Suprapubic skin (tissue), 4 donors: ENCODE results near the gene TMEFF2. TPM values are rescaled to one million over a fixed set of nuclear protein-coding genes. Genes with fewer than 3 reads are reported as not detected.

ENCODE experiments used
- DNase-seq, 2 donors: peaks; one replicate each; pipeline ENCODE4 v3.0.0-alpha.2; 2019; ENCODE audit warnings: low spot score in 2 of 2
- H3K27ac ChIP-seq: fragments of 200-600 bp; sonication (generic); one replicate; pipeline ENCODE4 v1.5.1; 2019
- H3K27me3 ChIP-seq: fragments of 200-600 bp; sonication (generic); one replicate; pipeline ENCODE4 v1.5.1; 2019
- H3K36me3 ChIP-seq: fragments of 200-600 bp; sonication (generic); one replicate; pipeline ENCODE4 v1.5.1; 2019
- H3K4me1 ChIP-seq: fragments of 200-600 bp; sonication (generic); one replicate; pipeline ENCODE4 v1.5.1; 2019
- H3K4me3 ChIP-seq: fragments of 200-600 bp; sonication (generic); one replicate; pipeline ENCODE4 v1.5.1; 2019; ENCODE audit warnings: mild to moderate bottlenecking
- H3K9me3 ChIP-seq: fragments of 200-600 bp; sonication (generic); one replicate; pipeline ENCODE4 v1.5.1; 2019
- EP300 ChIP-seq: sonication (generic); formaldehyde crosslinking; IDR thresholded peaks from one replicate; pipeline ENCODE4 v1.6.1; 2017; ENCODE audit warnings: antibody characterized with exemption
- POLR2A ChIP-seq, 2 donors: fragments of 450-650 bp; IDR thresholded peaks; one replicate each; pipeline ENCODE4 v1.6.1; 2017; ENCODE audit warnings: antibody characterized with exemption in 2 of 2, mild to moderate bottlenecking in 2 of 2, moderate library complexity in 2 of 2
- POLR2AphosphoS5 ChIP-seq, 3 donors: sonication (generic); formaldehyde crosslinking; IDR thresholded peaks; one replicate each; pipeline ENCODE4 v1.6.1; 2017; ENCODE audit warnings: antibody characterized with exemption in 3 of 3
- WGBS: methylation state at CpG from one replicate; pipeline ENCODE4 v1.1.5; 2018; 5-methylcytosine and 5-hydroxymethylcytosine counted together
- total RNA-seq, 4 donors: library from RNA; depleted of rRNA; stranded (reverse); fragments of >200 nt; gene quantifications; one replicate each; pipeline ENCODE4 v1.1.0, GENCODE V29; 2016
- TF ChIP-seq, protein P1 (sequence below), 2 donors: fragments of 200-600 bp in 1 of 2; fragments of 450-650 bp in 1 of 2; sonication (generic) in 1 of 2; IDR thresholded peaks; one replicate each; pipeline ENCODE4 v1.5.1; 2016 to 2019; ENCODE audit warnings: antibody characterized with exemption in 2 of 2, mild to moderate bottlenecking in 1 of 2, moderate library complexity in 1 of 2

The TMEFF2 gene
- total RNA-seq, 4 donors from 2014 or later, result 0.36 TPM; not detected in 3

DNA sequence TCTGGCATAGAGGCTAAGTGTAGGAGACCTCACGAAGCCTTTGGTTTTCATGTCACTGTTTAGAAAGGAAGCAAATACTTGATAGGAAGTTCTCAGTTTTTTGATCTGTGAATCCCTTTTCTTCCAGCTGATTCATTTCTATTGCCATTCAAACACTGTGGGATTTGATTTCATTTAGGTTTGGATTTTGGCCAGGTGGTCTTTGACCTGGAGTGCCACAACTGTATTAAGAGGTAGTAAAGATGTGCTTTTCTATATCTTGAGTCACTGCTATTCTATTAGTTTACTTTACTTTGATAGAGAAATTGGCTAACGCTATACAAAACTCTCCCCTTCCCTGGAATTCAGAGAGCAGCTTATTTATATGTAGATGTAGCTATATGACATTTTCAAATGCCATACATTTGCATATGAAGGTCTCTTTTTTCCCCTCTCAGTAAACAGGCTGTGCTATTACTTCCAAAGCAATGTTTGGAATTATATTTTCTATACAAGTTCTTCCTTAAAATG lies 215.5 kb downstream of the TMEFF2 start:
- Histone ChIP-seq H3K4me1 (no peaks in the 10 kb centered on the region), H3K4me3 (no peak overlapping the region), H3K27ac (no peak overlapping the region), H3K36me3 (no peaks in the 10 kb centered on the region), H3K9me3 (no peaks in the 10 kb centered on the region), H3K27me3 (no peaks in the 10 kb centered on the region)
- TF ChIP-seq, protein P1, sequence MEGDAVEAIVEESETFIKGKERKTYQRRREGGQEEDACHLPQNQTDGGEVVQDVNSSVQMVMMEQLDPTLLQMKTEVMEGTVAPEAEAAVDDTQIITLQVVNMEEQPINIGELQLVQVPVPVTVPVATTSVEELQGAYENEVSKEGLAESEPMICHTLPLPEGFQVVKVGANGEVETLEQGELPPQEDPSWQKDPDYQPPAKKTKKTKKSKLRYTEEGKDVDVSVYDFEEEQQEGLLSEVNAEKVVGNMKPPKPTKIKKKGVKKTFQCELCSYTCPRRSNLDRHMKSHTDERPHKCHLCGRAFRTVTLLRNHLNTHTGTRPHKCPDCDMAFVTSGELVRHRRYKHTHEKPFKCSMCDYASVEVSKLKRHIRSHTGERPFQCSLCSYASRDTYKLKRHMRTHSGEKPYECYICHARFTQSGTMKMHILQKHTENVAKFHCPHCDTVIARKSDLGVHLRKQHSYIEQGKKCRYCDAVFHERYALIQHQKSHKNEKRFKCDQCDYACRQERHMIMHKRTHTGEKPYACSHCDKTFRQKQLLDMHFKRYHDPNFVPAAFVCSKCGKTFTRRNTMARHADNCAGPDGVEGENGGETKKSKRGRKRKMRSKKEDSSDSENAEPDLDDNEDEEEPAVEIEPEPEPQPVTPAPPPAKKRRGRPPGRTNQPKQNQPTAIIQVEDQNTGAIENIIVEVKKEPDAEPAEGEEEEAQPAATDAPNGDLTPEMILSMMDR (IDR thresholded peaks at IDR 0.05), result no peak
- TF ChIP-seq POLR2A (IDR thresholded peaks at IDR 0.05), result no peak
- TF ChIP-seq POLR2AphosphoS5 (IDR thresholded peaks at IDR 0.05), result no peak
- no peak for TF ChIP-seq EP300
- no peak for DNase-seq
- WGBS, result 44% methylated on average over 2 of the region's 2 CpGs

GRCh38 chr2:191977754-191978153 lies 217.0 kb downstream of the TMEFF2 start:
- Histone ChIP-seq H3K27me3 (no peaks in the 10 kb centered on the region), H3K36me3 (no peaks in the 10 kb centered on the region), H3K9me3 (no peaks in the 10 kb centered on the region), H3K27ac (no peak overlapping the region), H3K4me3 (no peak overlapping the region), H3K4me1 (no peaks in the 10 kb centered on the region)
- TF ChIP-seq, protein P1 (IDR thresholded peaks at IDR 0.05), result no peak
- TF ChIP-seq POLR2AphosphoS5 (IDR thresholded peaks at IDR 0.05) (no peak), EP300 (no peak), POLR2A (IDR thresholded peaks at IDR 0.05) (no peak)
- DNase-seq, result no peak
- 49% methylated on average over 1 of the region's 1 CpG for WGBS

GRCh38 chr2:191976436-191976835 lies 218.3 kb downstream of the TMEFF2 start:
- 81% methylated on average over 3 of the region's 3 CpGs for WGBS
- Histone ChIP-seq H3K9me3 (no peaks in the 10 kb centered on the region), H3K36me3 (no peaks in the 10 kb centered on the region), H3K27ac (no peak overlapping the region), H3K4me1 (no peaks in the 10 kb centered on the region), H3K27me3 (no peaks in the 10 kb centered on the region), H3K4me3 (no peak overlapping the region)
- no peak for DNase-seq
- TF ChIP-seq, protein P1 (IDR thresholded peaks at IDR 0.05), result no peak
- TF ChIP-seq POLR2AphosphoS5 (IDR thresholded peaks at IDR 0.05), result no peak
- TF ChIP-seq POLR2A (IDR thresholded peaks at IDR 0.05), result no peak
- no peak for TF ChIP-seq EP300

DNA sequence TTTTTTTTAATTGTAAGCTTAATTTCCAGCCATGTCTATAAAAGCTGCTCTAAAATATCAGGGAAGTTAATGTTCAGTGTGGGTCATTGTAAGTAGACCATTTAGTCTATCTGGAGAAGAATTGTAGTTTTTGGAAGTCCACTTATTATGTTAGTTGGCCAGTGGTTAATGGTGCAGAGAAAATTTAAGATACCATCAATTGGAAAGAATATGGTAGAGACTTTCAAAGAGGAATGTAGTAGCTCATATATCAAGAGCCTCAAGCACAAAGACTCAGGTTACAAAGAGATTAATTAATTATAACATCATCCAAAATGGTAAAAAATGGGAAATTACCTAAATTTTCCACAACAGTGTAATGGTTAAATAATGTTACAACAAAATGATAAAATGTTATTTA lies 220.1 kb downstream of the TMEFF2 start:
- Histone ChIP-seq H3K4me1 (no peaks in the 10 kb centered on the region), H3K36me3 (no peaks in the 10 kb centered on the region), H3K9me3 (no peaks in the 10 kb centered on the region), H3K27me3 (no peaks in the 10 kb centered on the region), H3K27ac (no peak overlapping the region), H3K4me3 (no peak overlapping the region)
- no peak for DNase-seq
- TF ChIP-seq EP300 (no peak), POLR2AphosphoS5 (IDR thresholded peaks at IDR 0.05) (no peak), POLR2A (IDR thresholded peaks at IDR 0.05) (no peak)
- TF ChIP-seq, protein P1 (IDR thresholded peaks at IDR 0.05), result no peak

- Histone ChIP-seq H3K36me3 (no peaks in the 10 kb centered on the region), H3K27me3 (no peaks in the 10 kb centered on the region), H3K4me1 (no peaks in the 10 kb centered on the region), H3K27ac (no peak overlapping the region), H3K9me3 (no peaks in the 10 kb centered on the region), H3K4me3 (no peak overlapping the region)
- TF ChIP-seq EP300, result no peak
- TF ChIP-seq, protein P1 (IDR thresholded peaks at IDR 0.05), result no peak
- TF ChIP-seq POLR2A (IDR thresholded peaks at IDR 0.05), result no peak
- TF ChIP-seq POLR2AphosphoS5 (IDR thresholded peaks at IDR 0.05), result no peak
- WGBS, result 73% methylated on average over 2 of the region's 2 CpGs
- no peak for DNase-seq
These were observed 223.9 kb downstream of the TMEFF2 start for GRCh38 chr2:191970867-191971266.
